SK-N-SH (cell line): Measurements from ENCODE around the gene DEPDC1B. TPM values are rescaled to one million over a fixed set of nuclear protein-coding genes. Genes with fewer than 3 reads are reported as not detected.

Experiments
- CTCF ChIA-PET: fragments of 300-600, 350-600 bp; formaldehyde crosslinking; extraction: SDS; loops from one replicate; lab custom pipeline; 2021; lab: Yijun Ruan, JAX
- POLR2A ChIA-PET: fragments of 350-600 bp; sonication (Branson Sonifier 250); formaldehyde crosslinking; extraction: SDS; loops from one replicate; lab custom pipeline; 2020; ENCODE audit warnings: antibody characterized with exemption, inconsistent platforms; lab: Yijun Ruan, JAX
- DNase-seq: peaks from one replicate; pipeline ENCODE4 v3.0.0; 2012
- H2AFZ ChIP-seq: fragments of 200-600 bp; sonication (generic); 2 replicates; pipeline ENCODE4 v1.8.1; 2016; ENCODE audit warnings: antibody characterized with exemption, mild to moderate bottlenecking, low read depth
- H3F3A ChIP-seq: fragments of 200-600 bp; sonication (generic); replicated peaks from 2 replicates; pipeline ENCODE3; 2016; ENCODE audit warnings: antibody characterized with exemption, mild to moderate bottlenecking; ENCODE audit not compliant: insufficient read depth
- H3K27ac ChIP-seq, 2 experiments: fragments of 200-500 bp in 1 of 2; fragments of 200-600 bp in 1 of 2; sonication (Bioruptor generic) in 1 of 2; sonication (generic), shearing (Covaris generic) in 1 of 2; 2 replicates each; pipeline versions ENCODE4 v1.5.1 to v1.6.1; 2014 to 2016; ENCODE audit warnings: low read depth in 2 of 2, inconsistent platforms in 1 of 2, low read length in 1 of 2, mild to moderate bottlenecking in 1 of 2, mixed read lengths in 1 of 2
- H3K27me3 ChIP-seq: fragments of 200-600 bp; sonication (generic), shearing (Covaris generic); 2 replicates; pipeline ENCODE4 v1.6.1; 2016; ENCODE audit warnings: mixed run types; ENCODE audit not compliant: insufficient read depth
- H3K36me3 ChIP-seq, 2 experiments: fragments of 200-500 bp in 1 of 2; fragments of 200-600 bp in 1 of 2; sonication (Bioruptor generic) in 1 of 2; sonication (generic) in 1 of 2; replicated peaks in 1 of 2; 2 replicates each; pipeline versions ENCODE3 to v1.5.1; 2014 to 2016; ENCODE audit warnings: low read length in 1 of 2, mild to moderate bottlenecking in 1 of 2; ENCODE audit not compliant: insufficient read depth in 2 of 2, control insufficient read depth in 1 of 2
- H3K4me1 ChIP-seq, 2 experiments: fragments of 200-500 bp in 1 of 2; fragments of 200-600 bp in 1 of 2; sonication (Bioruptor generic) in 1 of 2; sonication (generic), shearing (Covaris generic) in 1 of 2; 2 replicates each; pipeline versions ENCODE4 v1.5.1 to v1.6.1; 2014 to 2016; ENCODE audit warnings: low read depth in 1 of 2, low read length in 1 of 2, mixed run types in 1 of 2; ENCODE audit not compliant: insufficient read depth in 2 of 2, control insufficient read depth in 1 of 2
- H3K4me2 ChIP-seq: fragments of 200-600 bp; sonication (generic), shearing (Covaris generic); 2 replicates; pipeline ENCODE4 v1.6.1; 2017; ENCODE audit warnings: mixed run types
- H3K4me3 ChIP-seq, 2 experiments: fragments of 200-500 bp in 1 of 2; fragments of 200-600 bp in 1 of 2; sonication (Bioruptor generic) in 1 of 2; sonication (generic), shearing (Covaris generic) in 1 of 2; 2 replicates each; pipeline versions ENCODE4 v1.5.1 to v1.8.1; 2014 to 2016; ENCODE audit warnings: low read depth in 2 of 2, inconsistent platforms in 1 of 2, low read length in 1 of 2, mild to moderate bottlenecking in 1 of 2, mixed read lengths in 1 of 2, moderate library complexity in 1 of 2
- H3K79me2 ChIP-seq: fragments of 200-600 bp; sonication (generic); 2 replicates; pipeline ENCODE4 v1.8.1; 2017; ENCODE audit warnings: mild to moderate bottlenecking; ENCODE audit not compliant: insufficient read depth
- H3K9ac ChIP-seq: fragments of 200-600 bp; sonication (generic); 2 replicates; pipeline ENCODE4 v1.6.1; 2017; ENCODE audit warnings: mixed run types
- H3K9me2 ChIP-seq: fragments of 200-600 bp; sonication (generic); 2 replicates; pipeline ENCODE4 v1.6.1; 2017; ENCODE audit warnings: mixed run types
- H3K9me3 ChIP-seq: fragments of 200-600 bp; sonication (generic); 2 replicates; pipeline ENCODE4 v1.6.1; 2017; ENCODE audit warnings: mixed run types, mild to moderate bottlenecking, moderate library complexity
- H4K20me1 ChIP-seq: fragments of 200-600 bp; sonication (generic); 2 replicates; pipeline ENCODE4 v1.6.1; 2017; ENCODE audit warnings: mild to moderate bottlenecking, mixed run types; ENCODE audit not compliant: insufficient read depth
- EZH2phosphoT487 ChIP-seq: fragments of 200-600 bp; sonication (generic); IDR thresholded peaks from 2 replicates; pipeline ENCODE4 v1.6.1; 2017; ENCODE audit warnings: low read depth, mixed run types, mild to moderate bottlenecking, antibody characterized with exemption, moderate library complexity, borderline replicate concordance
- FOSL2 ChIP-seq: IDR thresholded peaks from 2 replicates; pipeline ENCODE4 v1.4.0; 2012; ENCODE audit warnings: low read depth, mild to moderate bottlenecking, moderate library complexity, borderline replicate concordance
- FOXJ3 ChIP-seq: sonication (generic); formaldehyde crosslinking; IDR thresholded peaks from 2 replicates; pipeline ENCODE4 v1.5.1; 2020; ENCODE audit warnings: mild to moderate bottlenecking, missing genetic modification reagents
- GABPA ChIP-seq: IDR thresholded peaks from 2 replicates; pipeline ENCODE4 v1.4.0; 2012; ENCODE audit warnings: low read depth, mild to moderate bottlenecking
- GATA2 ChIP-seq: sonication (generic); formaldehyde crosslinking; IDR thresholded peaks from 2 replicates; pipeline ENCODE4 v1.5.0; 2020; ENCODE audit warnings: mild to moderate bottlenecking, missing genetic modification reagents
- MAX ChIP-seq: IDR thresholded peaks from 2 replicates; pipeline ENCODE4 v1.4.0; 2012; ENCODE audit warnings: low read depth
- MEF2A ChIP-seq: IDR thresholded peaks from 2 replicates; pipeline ENCODE4 v1.4.0; 2012; ENCODE audit warnings: low read depth, borderline replicate concordance
- MXI1 ChIP-seq: IDR thresholded peaks from 2 replicates; pipeline ENCODE4 v1.6.1; 2012; ENCODE audit warnings: mild to moderate bottlenecking, low read depth, low read length, improper control_type of control experiment
- NFIC ChIP-seq: IDR thresholded peaks from 2 replicates; pipeline ENCODE4 v1.4.0; 2012; ENCODE audit warnings: borderline replicate concordance
- NRF1 ChIP-seq: IDR thresholded peaks from 2 replicates; pipeline ENCODE4 v1.6.1; 2012; ENCODE audit warnings: low read depth, mild to moderate bottlenecking, low read length
- PBX3 ChIP-seq: IDR thresholded peaks from 2 replicates; pipeline ENCODE4; 2012
- POLR2AphosphoS5 ChIP-seq: IDR thresholded peaks from 2 replicates; pipeline ENCODE4 v1.6.1; 2012; ENCODE audit warnings: low read depth, low read length
- RAD21 ChIP-seq: IDR thresholded peaks from 2 replicates; pipeline ENCODE4 v1.6.1; 2012; ENCODE audit warnings: mild to moderate bottlenecking, low read length
- REST ChIP-seq: IDR thresholded peaks from 2 replicates; pipeline ENCODE4 v1.6.1; 2012; ENCODE audit warnings: mild to moderate bottlenecking, low read depth, low read length, moderate library complexity
- RXRA ChIP-seq: IDR thresholded peaks from 2 replicates; pipeline ENCODE4 v1.4.0; 2012; ENCODE audit warnings: low read depth, mild to moderate bottlenecking, borderline replicate concordance
- SIN3A ChIP-seq: IDR thresholded peaks from 2 replicates; pipeline ENCODE4 v1.6.1; 2012; ENCODE audit warnings: low read depth, mild to moderate bottlenecking, low read length, moderate library complexity, borderline replicate concordance
- SMC3 ChIP-seq: IDR thresholded peaks from 2 replicates; pipeline ENCODE4 v1.6.1; 2012; ENCODE audit warnings: low read depth, low read length, improper control_type of control experiment
- TAF1 ChIP-seq: IDR thresholded peaks from 2 replicates; pipeline ENCODE4 v1.6.1; 2012; ENCODE audit warnings: low read depth, mild to moderate bottlenecking, low read length, moderate library complexity, borderline replicate concordance
- TEAD4 ChIP-seq: IDR thresholded peaks from 2 replicates; pipeline ENCODE4 v1.4.0; 2012; ENCODE audit warnings: mild to moderate bottlenecking, borderline replicate concordance; ENCODE audit not compliant: insufficient read depth
- USF1 ChIP-seq: IDR thresholded peaks from 2 replicates; pipeline ENCODE4 v1.4.0; 2012; ENCODE audit warnings: low read depth, borderline replicate concordance
- YY1 ChIP-seq: IDR thresholded peaks from 2 replicates; pipeline ENCODE4 v1.4.0; 2012; ENCODE audit warnings: low read depth, mild to moderate bottlenecking
- WGBS: methylation state at CpG from one replicate; pipeline ENCODE4 v1.1.6; 2017; ENCODE audit warnings: low lambda C conversion rate; 5-methylcytosine and 5-hydroxymethylcytosine counted together
- polyA plus RNA-seq, 3 experiments: library from polyadenylated mRNA; depleted of rRNA; stranded (reverse); fragments of >200 nt; gene quantifications; 2 replicates each; pipeline ENCODE4 v1.2.3, GENCODE V29; 2012

DEPDC1B gene
- polyA plus RNA-seq, 1 of the 3 experiments (the other 2 are of a cell fraction), result 4.7 TPM

GRCh38 chr5:60700416-60700757 is 421 bp upstream of the DEPDC1B start (continued):
- no peak for TF ChIP-seq USF1
- no peak for TF ChIP-seq RAD21
- no peak for TF ChIP-seq FOSL2
- TF ChIP-seq TAF1, result no peak

- Histone ChIP-seq H4K20me1 (no peaks in the 10 kb centered on the region), H2AFZ (peak overlapping the region; percentile 100), H3K4me1 (peaks cover 8 to 11% of the 10 kb centered on the region in 2 experiments; a peak in 3 of 4 replicates), H3K27me3 (no peaks in the 10 kb centered on the region; the same call in 1 of the 2 replicates), H3K79me2 (peaks cover 48% of the 10 kb centered on the region), H3K9me2 (no peaks in the 10 kb centered on the region), H3K27ac (peak overlapping the region; percentile 75 to 90), H3K36me3 (no peaks in the 10 kb centered on the region), H3K9me3 (no peaks in the 10 kb centered on the region), H3F3A (peaks cover 12% of the 10 kb centered on the region), H3K4me3 (peak overlapping the region; percentile 93 to 96), H3K9ac (peak overlapping the region; percentile 82), H3K4me2 (peak overlapping the region; percentile 83)
- WGBS, result 2% methylated on average over 9 of the region's 9 CpGs
- CTCF ChIA-PET, result interaction anchor here (0.6 to 5.2 kb wide), 17 partner anchors 10 to 1254 kb away, joined by 3 to 51 read pairs (median 5); no protein-coding TSS in a partner anchor
- TF ChIP-seq MXI1 (no peak), PBX3 (no peak), REST (no peak), MAX (no peak), FOSL2 (no peak), EZH2phosphoT487 (no peak), TEAD4 (no peak), NFIC (no peak), YY1 (no peak), RAD21 (no peak), MEF2A (no peak), NRF1 (no peak), GATA2 (CRISPR knock-in tag) (no peak), GABPA (no peak), SIN3A (no peak), POLR2AphosphoS5 (no peak), RXRA (no peak), FOXJ3 (CRISPR knock-in tag) (no peak), TAF1 (no peak), SMC3 (no peak)
- peak; percentile 11 for DNase-seq
- POLR2A ChIA-PET, result interaction anchor here (0.6 to 1.7 kb wide), 4 partner anchors 11 to 656 kb away, joined by 3 to 7 read pairs (median 4); partner anchors contain the start of genes ELOVL7, ERCC8 and NDUFAF2
Measured at GRCh38 chr5:60699288-60699608, 718 bp downstream of the DEPDC1B start.
